G401 (cell line): ENCODE measurements around the gene KRTAP10-10. TPM values are rescaled to one million over a fixed set of nuclear protein-coding genes. Genes with fewer than 3 reads are reported as not detected.
A peak's percentile ranks its signal among the peaks of the same experiment; 100 is the strongest.
"Not testable (repeated sequence)": the region's sequence is repeated elsewhere in the genome, so short reads cannot be mapped to it uniquely, and the experiment has no call there.

ENCODE experiments used
- DNase-seq: peaks from one replicate; pipeline ENCODE4 v3.0.0-alpha.2; 2015; ENCODE audit warnings: low spot score
- in situ Hi-C: cut with HindIII; loops from 2 replicates; pipeline ENCODE4 v1.10.0; 2016; ENCODE audit warnings: low sequenced_read_pairs, mixed read lengths
- total RNA-seq: library from RNA; depleted of rRNA; stranded (reverse); fragments of >200 nt; shearing (Covaris generic); gene quantifications from 2 replicates; pipeline ENCODE4 v1.2.3, GENCODE V29; 2014; rRNA removed

The KRTAP10-10 gene
- total RNA-seq, result not detected in 2 replicates

DNA sequence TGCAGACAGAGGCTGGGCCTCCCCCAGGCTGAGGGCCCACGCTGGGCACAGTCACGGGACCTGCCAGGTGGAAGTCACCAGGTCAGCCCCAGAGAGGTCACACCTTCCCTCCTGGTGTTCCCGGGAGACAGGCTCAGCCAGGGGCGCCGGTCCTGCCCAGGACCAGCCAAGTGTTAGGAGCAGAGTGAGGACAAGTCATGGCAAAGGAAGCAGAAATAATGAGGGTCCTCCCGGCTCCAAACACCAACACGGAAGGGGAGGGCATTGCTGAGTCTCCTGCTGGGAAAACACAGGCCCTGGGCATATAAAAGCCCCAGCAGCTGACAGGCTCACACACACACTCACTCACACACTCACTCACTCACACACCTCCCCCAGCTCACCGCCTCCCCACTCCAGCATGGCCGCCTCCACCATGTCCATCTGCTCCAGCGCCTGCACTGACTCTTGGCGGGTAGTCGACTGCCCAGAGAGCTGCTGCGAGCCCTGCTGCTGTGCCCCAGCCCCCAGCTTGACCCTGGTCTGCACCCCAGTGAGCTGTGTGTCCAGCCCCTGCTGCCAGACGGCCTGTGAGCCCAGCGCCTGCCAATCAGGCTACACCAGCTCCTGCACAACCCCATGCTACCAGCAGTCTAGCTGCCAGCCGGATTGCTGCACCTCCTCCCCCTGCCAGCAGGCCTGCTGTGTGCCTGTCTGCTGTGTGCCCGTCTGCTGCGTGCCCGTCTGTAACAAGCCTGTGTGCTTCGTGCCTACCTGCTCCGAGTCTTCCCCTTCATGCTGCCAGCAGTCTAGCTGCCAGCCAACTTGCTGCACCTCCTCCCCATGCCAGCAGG is at the start of gene KRTAP10-10:
TSS of gene KRTAP10-10 (plus strand) at position 339 of the 833 bp plus-strand sequence. CDS start at position 401, 62 bp downstream.
- DNase-seq, result peak; percentile 75
- in situ Hi-C loops, result no loop called here

- in situ Hi-C loops, result no loop called here
- no peak for DNase-seq
These were observed 48.1 kb upstream of the KRTAP10-10 start for GRCh38 chr21:44589094-44589493.

- no peak for DNase-seq
- in situ Hi-C loops, result no loop called here
These were observed 47.4 kb upstream of the KRTAP10-10 start for GRCh38 chr21:44589586-44590305.

DNA sequence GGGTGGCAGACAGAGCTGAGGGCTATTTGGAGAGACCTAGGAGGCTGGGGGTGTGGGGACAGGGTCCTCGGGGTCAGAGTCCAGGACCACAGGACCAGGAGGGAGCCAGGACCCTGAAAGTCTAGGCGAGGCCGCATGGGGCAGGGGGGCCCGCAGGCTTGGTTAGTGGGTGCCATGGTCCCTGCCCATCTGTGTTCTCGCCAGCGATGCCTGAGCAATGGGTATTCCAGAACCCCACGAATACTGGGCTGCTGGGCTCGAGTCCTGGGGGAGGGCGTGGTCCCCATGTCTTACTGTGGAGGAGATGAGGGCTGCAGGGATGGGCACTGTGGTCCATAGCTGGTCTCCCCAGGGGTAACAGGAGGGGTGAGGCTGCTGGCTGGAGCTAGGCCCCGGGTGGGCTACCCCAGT is 46.8 kb upstream of the KRTAP10-10 start:
- no peak for DNase-seq
- in situ Hi-C loops, result no loop called here

DNA sequence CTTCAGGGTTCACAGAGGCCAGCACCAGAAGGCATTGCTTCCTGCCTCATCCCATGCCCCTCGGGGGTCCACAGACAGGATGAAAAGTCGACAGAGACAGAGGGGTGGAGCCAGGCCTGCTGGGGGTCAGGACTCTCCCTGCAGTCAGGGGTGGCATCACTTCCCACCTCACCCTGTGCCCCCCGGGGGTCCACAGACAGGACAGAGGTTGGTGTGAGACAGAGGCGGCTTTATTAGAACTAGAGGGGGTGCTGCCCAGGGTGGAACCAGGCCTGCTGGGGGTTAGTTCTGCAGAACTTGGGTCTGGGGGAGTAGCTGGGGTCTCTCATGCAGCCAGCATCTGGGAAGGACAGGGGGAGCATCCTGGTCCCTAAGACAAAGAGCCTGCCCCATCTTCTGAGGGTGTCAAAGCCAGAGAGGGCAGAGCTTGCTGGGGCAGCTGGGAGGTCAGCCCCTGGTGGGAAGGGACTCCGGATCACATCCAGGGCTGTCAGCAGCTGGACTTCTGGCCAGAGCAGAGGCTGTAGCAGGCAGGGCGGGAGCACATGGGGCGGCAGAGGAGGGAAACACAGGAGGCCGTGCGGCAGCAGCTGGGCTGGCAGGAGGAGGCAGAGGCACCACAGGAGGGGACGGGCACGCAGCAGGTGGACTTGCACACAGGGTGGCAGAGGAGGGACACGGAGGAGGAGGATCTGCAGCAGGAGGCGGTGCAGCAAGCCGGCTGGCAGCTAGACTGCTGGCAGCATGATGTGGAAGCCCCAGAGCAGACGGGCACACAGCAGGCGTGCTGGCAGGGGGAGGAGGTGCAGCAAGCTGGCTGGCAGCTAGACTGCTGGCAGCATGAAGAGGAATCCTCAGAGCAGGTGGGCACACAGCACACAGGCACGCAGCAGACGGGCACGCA is 46.0 kb upstream of the KRTAP10-10 start:
- DNase-seq, result peak; percentile 38
- in situ Hi-C loops, result not testable (repeated sequence)

- peak; percentile 19 for DNase-seq
- in situ Hi-C loops, result not testable (repeated sequence)
These were observed 45.4 kb upstream of the KRTAP10-10 start for GRCh38 chr21:44591801-44592130.

DNA sequence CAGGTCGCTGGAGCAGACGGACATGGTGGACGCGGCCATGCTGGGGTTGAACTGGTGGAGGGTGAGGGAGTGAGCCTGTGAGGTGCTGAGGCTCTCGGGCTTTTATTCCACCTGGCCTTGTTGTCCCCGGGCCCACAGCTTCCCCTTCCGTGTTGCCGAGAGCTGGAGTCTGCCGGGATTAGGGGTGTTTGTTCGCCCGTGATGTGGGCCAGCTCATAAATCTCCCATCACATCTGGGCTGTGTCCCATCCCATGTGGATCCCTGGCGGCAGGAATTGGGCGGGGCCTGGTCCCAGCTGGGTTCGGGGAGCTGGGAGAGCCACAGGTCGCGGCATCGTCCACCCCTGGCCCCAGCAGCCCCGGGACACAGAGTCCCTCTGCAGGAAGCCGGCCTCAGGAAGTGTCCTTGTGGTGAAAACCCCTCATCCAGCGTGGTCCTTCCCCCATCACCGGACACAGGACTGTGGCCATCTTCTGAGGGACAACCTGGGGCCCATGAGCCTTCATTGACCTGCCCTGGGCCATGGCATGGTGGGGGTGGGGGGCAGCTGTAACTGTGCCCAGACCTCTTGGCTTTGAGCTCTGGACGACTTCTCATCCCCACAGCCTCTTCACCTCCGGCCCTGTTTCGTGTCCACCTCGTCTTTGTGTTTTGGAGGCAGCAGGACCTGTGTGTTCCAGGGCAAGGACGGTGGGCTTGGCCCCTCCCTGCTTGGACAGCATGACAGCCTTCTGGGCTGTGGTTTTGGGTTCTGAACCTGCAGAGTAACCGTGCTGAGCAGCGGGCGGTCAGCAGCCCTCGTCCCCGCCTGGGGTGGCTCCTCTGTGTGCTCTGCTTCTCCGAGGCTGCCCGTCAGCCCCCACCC is 44.5 kb upstream of the KRTAP10-10 start, which contains the start of gene KRTAP10-6:
TSS of gene KRTAP10-6 (minus strand) at position 60 of the 866 bp plus-strand sequence. CDS start at position 39, 21 bp downstream.
- no peak for DNase-seq
- in situ Hi-C loops, result no loop called here

- no peak for DNase-seq
- in situ Hi-C loops, result no loop called here
These were observed 43.4 kb upstream of the KRTAP10-10 start for GRCh38 chr21:44593598-44594405.

DNA sequence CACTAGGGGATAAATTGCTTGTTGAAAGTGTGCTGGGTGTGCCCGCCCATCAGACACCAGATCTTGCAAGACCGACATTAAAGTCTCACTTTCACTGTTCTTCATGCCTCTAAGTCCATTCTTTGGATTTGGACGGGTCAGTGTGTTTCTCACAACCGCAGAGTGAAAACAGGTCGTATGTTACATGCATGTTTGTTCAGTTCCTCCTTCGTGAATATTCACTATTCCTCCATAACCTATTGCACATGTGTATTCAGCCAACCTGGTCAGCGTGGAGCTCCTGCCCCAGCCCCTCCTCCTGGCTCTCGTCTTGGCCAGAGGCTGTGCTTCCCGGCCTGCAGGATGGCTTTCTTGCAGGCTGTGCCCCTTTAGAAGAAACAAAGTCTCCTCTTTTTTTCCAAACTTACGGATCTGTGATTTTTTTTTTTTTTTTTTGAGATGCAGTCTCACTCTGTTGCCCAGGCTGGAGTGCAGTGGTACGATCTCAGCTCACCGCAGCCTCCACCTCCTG is 42.7 kb upstream of the KRTAP10-10 start:
- DNase-seq, result no peak
- in situ Hi-C loops, result no loop called here

- DNase-seq, result no peak
- in situ Hi-C loops, result no loop called here
These were observed 41.6 kb upstream of the KRTAP10-10 start for GRCh38 chr21:44595524-44595923.

DNA sequence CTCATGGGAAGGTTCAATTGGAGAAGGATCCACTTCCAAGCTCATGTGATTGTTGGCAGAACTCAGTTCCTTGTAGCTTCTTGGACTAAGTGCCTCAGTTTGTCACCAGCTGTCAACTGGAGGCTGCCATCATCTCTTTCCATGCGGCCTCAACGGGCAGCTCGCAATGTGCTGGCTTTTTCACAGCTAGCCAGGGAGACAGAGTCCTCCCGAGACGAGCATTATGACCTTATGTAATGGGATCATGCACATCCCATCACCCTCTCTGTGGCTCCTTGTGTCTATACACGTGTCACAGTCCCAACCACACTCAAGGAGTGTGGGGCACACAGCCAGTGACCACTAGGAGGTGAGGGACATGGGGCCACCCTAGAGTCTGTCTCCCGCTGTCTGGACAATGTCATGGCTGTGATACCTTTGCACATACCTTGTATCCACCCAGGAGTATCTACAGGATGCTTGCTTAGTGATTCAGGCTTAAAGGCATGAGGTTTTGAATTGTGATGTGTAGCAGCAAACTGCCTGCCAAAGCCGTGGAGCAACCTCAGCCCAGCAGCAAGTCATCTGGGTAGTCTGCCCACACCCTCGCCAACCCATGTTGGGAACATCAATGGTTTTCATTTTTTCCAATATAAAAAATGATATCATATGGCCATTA is 41.0 kb upstream of the KRTAP10-10 start:
- in situ Hi-C loops, result no loop called here
- no peak for DNase-seq

DNA sequence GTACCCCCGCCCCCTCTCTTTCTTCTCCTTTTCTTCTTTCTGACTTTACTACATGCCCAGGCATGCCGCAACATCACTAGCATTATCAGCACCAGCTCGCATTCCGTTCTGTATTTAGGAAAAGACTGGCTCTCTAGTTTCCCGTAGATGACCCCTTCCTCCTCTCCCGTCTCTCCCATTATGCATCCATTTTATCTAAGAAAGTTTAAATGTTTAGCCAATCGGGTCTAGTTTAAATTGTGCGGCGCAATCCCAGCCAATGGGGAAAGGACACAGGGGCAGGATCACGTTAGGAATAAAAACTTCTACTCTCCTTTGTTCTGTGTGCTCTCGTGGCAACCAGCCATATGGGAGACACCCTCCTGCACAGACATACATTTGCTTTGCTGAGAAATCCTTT is 39.1 kb upstream of the KRTAP10-10 start:
- in situ Hi-C loops, result no loop called here
- DNase-seq, result no peak

- DNase-seq, result no peak
- in situ Hi-C loops, result no loop called here
These were observed 37.7 kb upstream of the KRTAP10-10 start for GRCh38 chr21:44599264-44600029.

GRCh38 chr21:44600118-44600978 is 36.8 kb upstream of the KRTAP10-10 start, which contains the start of gene KRTAP10-7:
TSS of gene KRTAP10-7 (plus strand) at chr21:44600597. CDS start at chr21:44600622, 25 bp downstream.
- in situ Hi-C loops, DNase-seq: not testable (repeated sequence)

GRCh38 chr21:44601091-44601490 is 36.1 kb upstream of the KRTAP10-10 start:
- DNase-seq, result peak; percentile 10
- in situ Hi-C loops, result not testable (repeated sequence)
